B cell (primary cell): ENCODE results near the gene GATA1. TPM values are rescaled to one million over a fixed set of nuclear protein-coding genes. Genes with fewer than 3 reads are reported as not detected.
A peak's percentile ranks its signal among the peaks of the same experiment; 100 is the strongest.

Experiments
- ATAC-seq: fragments of 200-7000 bp; cut with Tn5 transposase; one replicate; pipeline ENCODE4 v1.10.0; 2021; ENCODE audit warnings: low read depth, mild to moderate bottlenecking, moderate number of reproducible peaks, moderate library complexity
- CTCF ChIA-PET: fragments of 350-600 bp; sonication (Branson Sonifier 250); formaldehyde crosslinking; loops from one replicate; lab custom pipeline; 2021; ENCODE audit warnings: antibody characterized with exemption, inconsistent platforms; lab: Charles Lee
- POLR2A ChIA-PET: fragments of 350-600 bp; sonication (Branson Sonifier 250); formaldehyde crosslinking; loops from one replicate; lab custom pipeline; 2021; ENCODE audit warnings: antibody characterized with exemption; lab: Charles Lee
- DNase-seq: peaks from one replicate; pipeline ENCODE4 v3.0.0; 2013
- H2AFZ ChIP-seq: 2 replicates; pipeline ENCODE4 v1.6.1; 2012; ENCODE audit warnings: mild to moderate bottlenecking, low read depth, low read length; ENCODE audit not compliant: insufficient read depth, poor library complexity, severe bottlenecking
- H3K27ac ChIP-seq, 2 donors: 1 replicate in 1 of 2; 2 replicates in 1 of 2; pipeline ENCODE4 v1.5.1; 2012 to 2013; ENCODE audit warnings: low read length in 2 of 2, mild to moderate bottlenecking in 2 of 2, moderate library complexity in 1 of 2
- H3K27me3 ChIP-seq, 4 experiments: fragments of 200-600 bp in 1 of 4; sonication (generic) in 1 of 4; replicated peaks in 1 of 4; 1 replicate in 2 of 4; 2 replicates in 2 of 4; pipeline versions ENCODE4 v1.6.1 to v1.7.0; 2013 to 2016; ENCODE audit warnings: low read length in 3 of 4, mild to moderate bottlenecking in 2 of 4, mixed read lengths in 1 of 4, moderate library complexity in 1 of 4; ENCODE audit not compliant: insufficient read depth in 4 of 4, control insufficient read depth in 3 of 4; ENCODE audit errors: control extremely low read depth in 1 of 4
- H3K36me3 ChIP-seq, 2 experiments: replicated peaks in 1 of 2; 1 replicate in 1 of 2; 2 replicates in 1 of 2; pipeline versions ENCODE4 v1.6.1 to v1.7.1; 2013; ENCODE audit warnings: low read length in 1 of 2; ENCODE audit not compliant: insufficient read depth in 2 of 2, control insufficient read depth in 1 of 2; ENCODE audit errors: control extremely low read depth in 1 of 2, extremely low read depth in 1 of 2
- H3K4me1 ChIP-seq, 2 donors: fragments of 200-600 bp in 1 of 2; sonication (generic) in 1 of 2; 1 replicate in 1 of 2; 2 replicates in 1 of 2; pipeline versions ENCODE4 v1.5.1 to v1.6.1; 2013 to 2017; ENCODE audit warnings: low read length in 2 of 2; ENCODE audit not compliant: control insufficient read depth in 2 of 2, insufficient read depth in 2 of 2
- H3K4me2 ChIP-seq: replicated peaks from 2 replicates; pipeline ENCODE3; 2012; ENCODE audit warnings: mild to moderate bottlenecking, low read depth, low read length; ENCODE audit not compliant: poor library complexity, severe bottlenecking
- H3K4me3 ChIP-seq, 5 experiments: fragments of 200-600 bp in 1 of 5; sonication (generic) in 1 of 5; 1 replicate in 3 of 5; 2 replicates in 2 of 5; pipeline versions ENCODE4 v1.5.1 to v1.7.0; 2011 to 2016; ENCODE audit warnings: low read length in 4 of 5, mild to moderate bottlenecking in 4 of 5, low read depth in 2 of 5, control low read depth in 1 of 5, moderate library complexity in 1 of 5; ENCODE audit not compliant: insufficient read depth in 1 of 5; ENCODE audit errors: control extremely low read depth in 1 of 5, extremely low read depth in 1 of 5
- H3K79me2 ChIP-seq: fragments of 200-600 bp; sonication (generic); one replicate; pipeline ENCODE4 v1.6.0; 2016; ENCODE audit warnings: low read length; ENCODE audit not compliant: control insufficient read depth, insufficient read depth
- H3K9ac ChIP-seq: fragments of 200-600 bp; sonication (generic); 2 replicates; pipeline ENCODE4 v1.6.1; 2017; ENCODE audit warnings: mild to moderate bottlenecking, low read length, moderate library complexity
- H3K9me3 ChIP-seq, 3 donors: one replicate each; pipeline versions ENCODE4 v1.6.1 to v1.7.1; 2013; ENCODE audit warnings: low read length in 2 of 3; ENCODE audit not compliant: control insufficient read depth in 2 of 3, insufficient read depth in 1 of 3; ENCODE audit errors: control extremely low read depth in 1 of 3
- H4K20me1 ChIP-seq: 2 replicates; pipeline ENCODE4 v1.6.0; 2012; ENCODE audit warnings: mild to moderate bottlenecking, low read length; ENCODE audit not compliant: insufficient read depth, control insufficient read depth, poor library complexity, severe bottlenecking
- H3K27ac Mint-ChIP-seq: one replicate; pipeline ENCODE4 v1.8.0; 2021; ENCODE audit warnings: mixed read lengths
- H3K27me3 Mint-ChIP-seq: one replicate; pipeline ENCODE4 v1.8.0; 2021; ENCODE audit warnings: mixed read lengths
- H3K4me1 Mint-ChIP-seq: one replicate; pipeline ENCODE4 v1.8.0; 2021; ENCODE audit warnings: mixed read lengths
- H3K4me3 Mint-ChIP-seq: one replicate; pipeline ENCODE4 v1.8.0; 2021; ENCODE audit warnings: mixed read lengths
- H3K9me3 Mint-ChIP-seq: one replicate; pipeline ENCODE4 v1.8.0; 2022; ENCODE audit warnings: mixed read lengths; ENCODE audit not compliant: insufficient read depth
- CTCF ChIP-seq: fragments of 200-600 bp; IDR thresholded peaks from one replicate; pipeline ENCODE4 v1.8.0; 2022; ENCODE audit warnings: antibody characterized with exemption, mild to moderate bottlenecking
- EZH2 ChIP-seq: IDR thresholded peaks from 2 replicates; pipeline ENCODE4 v1.6.1; 2012; ENCODE audit warnings: borderline replicate concordance, low read depth, mild to moderate bottlenecking, moderate library complexity, low read length; ENCODE audit not compliant: insufficient read depth, poor library complexity, severe bottlenecking
- WGBS: methylation state at CpG from one replicate; pipeline ENCODE4 v1.1.5; 2013; ENCODE audit warnings: missing lambda C conversion rate; ENCODE audit not compliant: insufficient coverage; 5-methylcytosine and 5-hydroxymethylcytosine counted together
- intact Hi-C: fragments of 100-400 bp; cut with micrococcal nuclease; formaldehyde crosslinking; loops from one replicate; pipeline ENCODE4 v1.10.0; 2022
- polyA plus RNA-seq: library from polyadenylated mRNA; depleted of rRNA; stranded (reverse); fragments of >200 nt; gene quantifications from 2 replicates; pipeline ENCODE4 v1.2.3, GENCODE V29; 2012
- total RNA-seq, 2 donors: library from RNA; stranded (reverse); fragments of 120-200 nt in 1 of 2; gene quantifications; 1 replicate in 1 of 2; 2 replicates in 1 of 2; pipeline versions ENCODE4 v1.2.3 to v1.2.4, GENCODE V29; 2013 to 2022

The GATA1 gene
- total and polyA plus RNA-seq, 2 donors (not counting 1 experiment from before 2014, with no cell fraction given): not detected

DNA sequence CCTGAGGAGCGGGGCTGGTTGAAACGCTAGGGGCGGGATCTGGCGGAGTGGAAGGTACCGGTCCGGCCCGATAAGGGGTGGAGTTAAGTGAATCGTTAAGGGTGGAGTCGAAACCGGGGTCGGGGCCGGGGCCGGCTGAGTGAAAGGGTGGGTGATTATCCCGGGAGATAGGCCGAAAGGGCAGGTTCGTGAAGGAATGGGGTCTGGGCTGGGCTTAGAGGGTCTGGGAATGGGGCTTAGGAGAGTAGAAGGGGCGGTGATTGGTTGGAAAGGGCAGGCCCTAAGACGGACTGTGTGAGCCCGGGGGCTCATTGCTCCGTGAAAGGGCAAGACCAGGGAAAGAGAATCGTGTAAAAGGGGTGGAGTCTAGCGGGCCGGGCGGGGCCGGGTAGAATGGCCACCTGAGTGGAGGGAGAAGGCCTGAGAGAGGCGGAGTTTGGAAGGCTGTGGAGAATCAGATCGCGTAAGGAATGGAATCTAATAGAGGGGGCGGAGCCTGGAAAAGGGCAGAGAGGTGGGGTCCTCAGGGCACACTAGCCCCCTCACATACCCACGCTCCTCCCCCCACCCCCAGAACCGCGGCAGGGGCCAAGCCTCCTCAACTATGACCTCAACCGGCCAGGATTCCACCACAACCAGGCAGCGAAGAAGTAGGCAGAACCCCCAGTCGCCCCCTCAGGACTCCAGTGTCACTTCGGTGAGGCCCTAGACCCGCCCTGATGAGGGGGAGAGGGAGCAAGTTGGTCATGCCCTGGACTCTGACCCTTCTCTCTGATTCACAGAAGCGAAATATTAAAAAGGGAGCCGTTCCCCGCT, 15.9 kb downstream of the GATA1 start:
- ChIA-PET CTCF (interaction anchor here (1.0 to 1.5 kb wide), 5 partner anchors 119 to 354 kb away, joined by 3 to 7 read pairs (median 3); partner anchors contain the start of gene WAS), POLR2A (interaction anchor here (0.6 to 1.5 kb wide), 9 partner anchors 65 to 1646 kb away, joined by 3 to 9 read pairs (median 4); partner anchors contain the start of genes PQBP1, TBC1D25 and TIMM17B)
- H3K27ac Mint-ChIP-seq: peak overlapping the region; percentile 98
- Histone ChIP-seq H2AFZ (peak overlapping the region; percentile 81), H3K9ac (peak overlapping the region; percentile 78), H3K27ac (peak overlapping the region; percentile 95 to 96), H3K36me3 (peaks cover 0 to 5% of the 10 kb centered on the region in 2 experiments), H3K4me2 (peak overlapping the region; percentile 77), H3K79me2 (no peaks in the 10 kb centered on the region), H4K20me1 (no peaks in the 10 kb centered on the region), H3K4me3 (peak overlapping the region; percentile 28 to 77 (median 72)), H3K27me3 (no peaks in the 10 kb centered on the region), H3K9me3 (no peaks in the 10 kb centered on the region), H3K4me1 (peaks cover 4 to 16% of the 10 kb centered on the region in 2 donors)
- TF ChIP-seq EZH2: no peak
- TF ChIP-seq CTCF: no peak
- H3K9me3 Mint-ChIP-seq: no peaks in the 10 kb centered on the region
- intact Hi-C loops: loop anchor here (1.0 to 5.0 kb wide), 6 partner anchors 65 to 325 kb away; partner anchors contain the start of genes FTSJ1, SUV39H1 and TFE3
- H3K4me3 Mint-ChIP-seq: peak overlapping the region; percentile 96
- DNase-seq (no peak), ATAC-seq (peak; percentile 34)
- WGBS: 10% methylated on average over 19 of the region's 40 CpGs
- no peaks in the 10 kb centered on the region for H3K27me3 Mint-ChIP-seq
- peaks cover 14% of the 10 kb centered on the region for H3K4me1 Mint-ChIP-seq

- Histone ChIP-seq H3K9me3 (no peaks in the 10 kb centered on the region), H3K4me2 (peak overlapping the region; percentile 77), H3K4me3 (peak overlapping the region in 3 of 5 experiments; percentile 65 to 75 (median 72)), H3K79me2 (no peaks in the 10 kb centered on the region), H3K4me1 (peaks cover 4 to 16% of the 10 kb centered on the region in 2 donors), H3K36me3 (peaks cover 0 to 6% of the 10 kb centered on the region in 2 experiments), H2AFZ (peak overlapping the region; percentile 81), H3K9ac (peak overlapping the region; percentile 78), H4K20me1 (no peaks in the 10 kb centered on the region), H3K27ac (peak overlapping the region; percentile 95 to 96), H3K27me3 (no peaks in the 10 kb centered on the region)
- peak overlapping the region; percentile 98 for H3K27ac Mint-ChIP-seq
- 100% methylated on average over 1 of the region's 4 CpGs for WGBS
- TF ChIP-seq CTCF (no peak), EZH2 (no peak)
- no peak for DNase-seq
- POLR2A ChIA-PET: interaction anchor here (0.7 kb wide), 1 partner anchor 235 kb away, joined by 3 read pairs; no protein-coding TSS in a partner anchor
- peak overlapping the region; percentile 96 for H3K4me3 Mint-ChIP-seq
- intact Hi-C loops: loop anchor here (1.0 to 5.0 kb wide), 6 partner anchors 66 to 326 kb away; partner anchors contain the start of genes FTSJ1, SUV39H1 and TFE3
- no peak for ATAC-seq
- H3K9me3 Mint-ChIP-seq: no peaks in the 10 kb centered on the region
- H3K27me3 Mint-ChIP-seq: no peaks in the 10 kb centered on the region
- CTCF ChIA-PET: no interaction called here
- peaks cover 14% of the 10 kb centered on the region for H3K4me1 Mint-ChIP-seq
Observed at GRCh38 chrX:48802905-48803200, 16.5 kb downstream of the GATA1 start.
